RKO (cell line): ENCODE data around the gene NDST4.

Experiments used
- DNase-seq: peaks from one replicate; pipeline ENCODE4 v3.0.0-alpha.2; 2016; ENCODE audit warnings: low spot score

Gene NDST4

GRCh38 chr4:114785570-114785969 is 327.9 kb downstream of the NDST4 start:
- no peak for DNase-seq

DNA sequence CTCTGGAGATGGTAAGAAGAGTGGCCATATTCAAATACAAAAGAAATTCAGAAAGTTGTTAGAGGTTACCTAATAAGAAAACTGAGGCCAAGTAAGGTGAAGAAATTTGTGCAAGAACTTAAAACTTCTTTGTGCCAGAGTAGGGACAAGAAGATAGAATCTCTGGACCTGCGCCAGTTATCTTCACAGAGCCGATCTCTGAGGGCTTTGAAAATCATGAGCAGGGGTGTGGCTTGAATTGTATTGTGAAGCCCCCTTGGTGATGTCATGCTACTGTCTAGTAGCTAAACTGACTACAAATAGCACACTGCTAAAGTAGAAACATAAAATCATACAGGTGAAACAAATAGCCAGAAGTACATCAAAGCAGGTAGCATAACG is 330.2 kb downstream of the NDST4 start:
- DNase-seq: no peak

GRCh38 chr4:114782415-114783214 is 330.8 kb downstream of the NDST4 start:
- no peak for DNase-seq

GRCh38 chr4:114780205-114780604 is 333.2 kb downstream of the NDST4 start:
- peak; percentile 72 for DNase-seq
